Progenitor cell of endocrine pancreas (in vitro differentiated cells): ENCODE measurements around the gene EFNA2. TPM values are rescaled to one million over a fixed set of nuclear protein-coding genes. Genes with fewer than 3 reads are reported as not detected.

ENCODE experiments used
- DNase-seq: peaks from one replicate; pipeline ENCODE4 v3.0.0; 2021; ENCODE audit warnings: low spot score; ENCODE audit not compliant: unreplicated experiment
- H3K27ac Mint-ChIP-seq: 2 replicates; pipeline ENCODE4 v1.8.0; 2021; ENCODE audit warnings: mild to moderate bottlenecking, moderate library complexity, mixed read lengths
- H3K27me3 Mint-ChIP-seq: 2 replicates; pipeline ENCODE4 v1.8.0; 2021; ENCODE audit warnings: mixed read lengths
- H3K36me3 Mint-ChIP-seq: 2 replicates; pipeline ENCODE4 v1.8.0; 2022; ENCODE audit warnings: mixed read lengths; ENCODE audit not compliant: insufficient read depth
- H3K4me1 Mint-ChIP-seq: 2 replicates; pipeline ENCODE4 v1.8.0; 2021; ENCODE audit warnings: low read depth, mixed read lengths
- H3K4me3 Mint-ChIP-seq: 2 replicates; pipeline ENCODE4 v1.8.0; 2021; ENCODE audit warnings: low read depth, mild to moderate bottlenecking, moderate library complexity, mixed read lengths
- H3K9me3 Mint-ChIP-seq: 2 replicates; pipeline ENCODE4 v1.8.0; 2021; ENCODE audit warnings: low read depth, mixed read lengths
- CTCF ChIP-seq: fragments of 200-600 bp; sonication (generic); IDR thresholded peaks from one replicate; pipeline ENCODE4 v1.5.0; 2021; ENCODE audit warnings: antibody characterized with exemption, mild to moderate bottlenecking; ENCODE audit not compliant: unreplicated experiment
- total RNA-seq: library from RNA; stranded (reverse); gene quantifications from 2 replicates; pipeline ENCODE4 v1.2.1, GENCODE V29; 2021

The EFNA2 gene
- total RNA-seq, 1 donor from 2014 or later, result 26.5 TPM

DNA sequence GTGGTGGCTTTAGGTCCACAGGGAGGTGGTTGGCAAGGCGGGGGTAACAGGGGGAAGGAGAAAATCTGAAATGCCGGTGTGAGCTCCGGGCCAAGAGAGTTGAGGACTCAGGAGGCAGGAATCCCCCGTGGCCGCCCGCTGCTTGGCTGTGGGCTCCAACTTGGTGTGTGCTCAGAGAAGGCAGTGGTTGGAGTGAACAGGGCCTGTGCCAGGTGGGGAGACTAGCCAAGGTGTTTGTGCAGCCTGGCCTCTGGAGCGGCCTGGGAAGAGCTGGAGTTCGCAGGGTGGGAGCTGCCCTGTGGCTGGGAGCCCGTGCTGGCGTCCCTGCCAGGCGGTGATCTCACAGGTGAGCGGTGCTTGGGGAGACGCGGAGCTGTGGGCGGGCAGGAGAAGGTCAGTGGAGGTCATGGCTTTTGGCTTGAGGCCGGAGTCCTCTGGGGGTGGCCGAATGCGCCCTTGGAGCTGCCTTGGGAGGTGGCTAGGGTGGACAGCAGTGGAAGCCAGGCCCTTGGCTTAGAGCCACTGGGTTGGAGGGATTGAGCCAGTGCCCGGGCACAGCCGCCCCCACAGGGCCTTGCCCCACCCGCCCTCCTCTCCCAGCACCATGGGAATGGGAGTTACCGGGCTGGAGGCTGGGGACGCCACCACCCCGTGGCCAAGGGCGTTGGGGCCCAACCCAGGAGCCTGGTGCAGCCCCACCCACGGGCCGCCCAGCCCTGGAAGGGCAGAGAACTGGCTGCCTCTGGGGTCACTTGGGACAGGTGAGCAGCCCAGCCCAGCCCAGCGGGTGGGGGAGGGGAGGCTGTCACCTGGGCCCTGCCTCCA lies 23.7 kb upstream of the EFNA2 start:
- Mint-ChIP-seq H3K36me3 (peaks cover 5% of the 10 kb centered on the region), H3K4me3 (peak overlapping the region; percentile 78), H3K4me1 (peaks cover 45% of the 10 kb centered on the region), H3K27me3 (peaks cover under 1% of the 10 kb centered on the region), H3K9me3 (no peaks in the 10 kb centered on the region), H3K27ac (peak overlapping the region; percentile 88)
- no peak for TF ChIP-seq CTCF
- no peak for DNase-seq

- Mint-ChIP-seq H3K27me3 (peaks cover 5% of the 10 kb centered on the region), H3K27ac (peak overlapping the region; percentile 88), H3K4me3 (no peak overlapping the region), H3K4me1 (peaks cover 44% of the 10 kb centered on the region), H3K9me3 (no peaks in the 10 kb centered on the region), H3K36me3 (peaks cover 2% of the 10 kb centered on the region)
- no peak for DNase-seq
- TF ChIP-seq CTCF, result no peak
These were observed 23.0 kb upstream of the EFNA2 start for GRCh38 chr19:1262623-1263123.

- H3K36me3 Mint-ChIP-seq, result no peaks in the 10 kb centered on the region
- TF ChIP-seq CTCF, result no peak
- DNase-seq, result no peak
- peaks cover 5% of the 10 kb centered on the region for H3K27me3 Mint-ChIP-seq
- no peaks in the 10 kb centered on the region for H3K9me3 Mint-ChIP-seq
- peak overlapping the region; percentile 24 for H3K4me3 Mint-ChIP-seq
- H3K27ac Mint-ChIP-seq, result peak overlapping the region; percentile 84
- peaks cover 42% of the 10 kb centered on the region for H3K4me1 Mint-ChIP-seq
These were observed 22.5 kb upstream of the EFNA2 start for GRCh38 chr19:1263188-1263587.

DNA sequence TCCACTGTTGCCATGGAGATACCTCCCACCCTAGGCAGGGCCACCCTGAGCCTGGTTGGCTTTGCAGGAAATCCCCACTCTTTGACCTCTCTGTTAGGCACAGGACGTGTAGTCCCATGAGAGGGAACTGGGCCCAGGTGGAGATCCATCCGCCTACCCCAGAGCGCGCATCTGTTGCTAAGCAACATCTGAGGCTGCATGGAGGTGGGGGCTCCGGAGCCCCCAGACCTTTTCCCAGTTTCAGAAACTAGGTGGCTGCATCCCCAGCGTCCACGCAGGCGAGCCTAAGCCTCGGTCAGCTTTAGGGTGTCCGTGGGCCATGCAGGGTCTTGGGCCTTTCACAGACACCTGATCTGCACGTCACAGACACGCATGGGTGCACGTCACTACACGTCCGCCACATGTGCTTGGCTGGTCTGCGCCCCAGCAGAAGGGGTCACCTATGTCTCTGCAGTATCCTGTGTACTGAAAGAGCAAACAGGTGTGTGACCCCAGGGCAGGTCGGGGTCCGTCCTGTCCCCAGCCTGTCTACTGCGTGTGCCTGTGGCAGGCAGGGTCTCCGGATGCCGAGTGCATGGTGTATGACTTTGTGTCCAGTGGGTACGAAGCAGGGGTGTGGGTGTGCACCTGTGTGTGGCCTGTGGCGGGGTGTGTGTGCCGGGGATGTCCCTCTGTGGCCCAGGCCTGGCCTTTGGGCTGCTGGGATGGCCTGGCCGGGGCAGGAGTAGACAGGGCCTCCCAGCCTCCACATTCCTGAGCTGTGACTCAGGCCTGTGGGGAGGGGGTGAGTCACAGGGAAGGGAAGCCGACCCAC lies 20.7 kb upstream of the EFNA2 start:
- no peak for DNase-seq
- Mint-ChIP-seq H3K36me3 (peaks cover under 1% of the 10 kb centered on the region), H3K27me3 (peaks cover 9% of the 10 kb centered on the region), H3K4me3 (peak overlapping the region; percentile 61), H3K27ac (peak overlapping the region; percentile 91), H3K4me1 (peaks cover 38% of the 10 kb centered on the region), H3K9me3 (no peaks in the 10 kb centered on the region)
- no peak for TF ChIP-seq CTCF

DNA sequence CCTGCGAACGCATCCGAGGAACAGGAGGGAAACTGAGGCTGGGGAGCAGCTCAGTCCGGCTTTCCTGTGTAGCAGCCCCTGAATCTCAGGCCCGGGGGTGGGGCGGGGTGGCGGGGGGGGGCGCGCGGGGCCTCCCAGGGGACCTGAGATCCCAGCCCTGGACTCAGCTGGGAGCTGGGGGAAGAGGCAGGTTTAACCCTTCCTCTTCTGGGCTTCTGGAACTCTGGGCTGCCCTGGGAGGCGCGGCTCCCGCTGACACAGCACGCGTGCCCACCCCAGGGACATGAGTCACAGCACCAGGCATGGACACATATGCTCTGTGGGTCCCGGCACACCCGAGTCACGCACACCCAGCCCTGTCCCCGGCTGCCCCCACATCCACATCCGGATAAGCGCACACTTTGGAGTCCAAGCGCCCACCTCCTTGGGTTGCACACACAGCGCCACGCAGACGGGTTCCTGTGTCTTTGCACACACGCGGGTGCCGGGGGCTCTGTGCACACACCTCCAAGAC lies 20.0 kb upstream of the EFNA2 start:
- peaks cover 45% of the 10 kb centered on the region for H3K4me1 Mint-ChIP-seq
- peak overlapping the region; percentile 91 for H3K27ac Mint-ChIP-seq
- H3K9me3 Mint-ChIP-seq, result no peaks in the 10 kb centered on the region
- H3K36me3 Mint-ChIP-seq, result peaks cover 4% of the 10 kb centered on the region
- no peak for TF ChIP-seq CTCF
- DNase-seq, result no peak
- peak overlapping the region; percentile 48 for H3K4me3 Mint-ChIP-seq
- peaks cover 9% of the 10 kb centered on the region for H3K27me3 Mint-ChIP-seq
